Middle frontal gyrus (tissue), 1 donor: ENCODE results near the gene THEM5.
"Not testable (repeated sequence)": the region's sequence is repeated elsewhere in the genome, so short reads cannot be mapped to it uniquely, and the experiment has no call there.

Experiments
- DNase-seq: peaks from one replicate; pipeline ENCODE4 v3.0.0-alpha.2; 2015; ENCODE audit warnings: low spot score; ENCODE audit errors: extremely low spot score

THEM5 gene

DNA sequence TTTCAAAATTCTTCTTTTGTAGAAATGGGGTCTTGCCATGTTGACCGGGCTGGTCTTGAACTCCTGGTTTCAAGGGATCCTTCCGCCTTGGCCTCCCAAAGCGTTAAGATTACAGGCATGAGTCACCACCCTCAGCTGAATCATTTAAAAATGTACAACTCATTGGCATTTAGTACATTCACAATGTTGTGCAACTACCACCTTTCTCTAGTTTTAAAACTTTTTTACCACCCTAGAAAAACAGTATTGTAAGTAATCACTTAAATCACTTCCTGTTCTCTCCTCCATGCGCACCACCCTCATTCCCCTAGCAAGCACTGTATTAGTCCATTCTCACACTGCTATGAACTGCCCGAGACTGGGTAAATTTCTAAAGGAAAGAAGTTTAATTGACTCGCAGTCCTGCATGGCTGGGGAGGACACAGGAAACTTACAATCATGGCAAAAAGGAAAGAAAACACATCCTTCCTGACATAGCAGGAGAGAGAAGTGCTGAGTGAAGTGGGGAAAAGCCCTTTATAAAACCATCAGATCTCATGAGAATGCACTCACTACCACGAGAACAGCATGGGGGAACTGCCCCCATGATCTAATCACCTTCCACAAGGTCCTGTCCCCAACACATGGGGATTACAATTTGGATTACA lies 14.4 kb upstream of the THEM5 start:
- no peak for DNase-seq

- no peak for DNase-seq
Measured at GRCh38 chr1:151867321-151867720, 13.8 kb upstream of the THEM5 start.

DNA sequence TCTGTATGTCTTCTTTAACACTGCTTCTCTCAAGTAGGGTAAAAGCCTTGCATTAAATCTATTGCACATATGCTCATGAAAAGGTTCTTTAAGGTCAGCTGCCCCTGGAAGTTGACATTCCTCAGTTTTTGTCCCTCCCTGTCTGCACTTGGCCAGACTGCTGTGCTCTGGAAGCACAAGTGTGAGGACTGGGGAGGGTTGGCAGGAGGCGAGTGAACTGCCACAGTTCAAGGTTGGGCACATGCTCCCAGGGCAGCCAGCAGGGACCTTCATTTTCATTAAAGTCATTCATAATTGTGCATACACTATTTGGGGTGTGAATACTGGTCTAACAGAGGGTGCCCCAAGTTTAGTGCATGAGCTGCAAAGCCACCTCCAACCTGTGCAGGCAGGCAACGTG lies 10.9 kb upstream of the THEM5 start:
- no peak for DNase-seq

GRCh38 chr1:151862604-151863003 lies 9.1 kb upstream of the THEM5 start:
- no peak for DNase-seq

DNA sequence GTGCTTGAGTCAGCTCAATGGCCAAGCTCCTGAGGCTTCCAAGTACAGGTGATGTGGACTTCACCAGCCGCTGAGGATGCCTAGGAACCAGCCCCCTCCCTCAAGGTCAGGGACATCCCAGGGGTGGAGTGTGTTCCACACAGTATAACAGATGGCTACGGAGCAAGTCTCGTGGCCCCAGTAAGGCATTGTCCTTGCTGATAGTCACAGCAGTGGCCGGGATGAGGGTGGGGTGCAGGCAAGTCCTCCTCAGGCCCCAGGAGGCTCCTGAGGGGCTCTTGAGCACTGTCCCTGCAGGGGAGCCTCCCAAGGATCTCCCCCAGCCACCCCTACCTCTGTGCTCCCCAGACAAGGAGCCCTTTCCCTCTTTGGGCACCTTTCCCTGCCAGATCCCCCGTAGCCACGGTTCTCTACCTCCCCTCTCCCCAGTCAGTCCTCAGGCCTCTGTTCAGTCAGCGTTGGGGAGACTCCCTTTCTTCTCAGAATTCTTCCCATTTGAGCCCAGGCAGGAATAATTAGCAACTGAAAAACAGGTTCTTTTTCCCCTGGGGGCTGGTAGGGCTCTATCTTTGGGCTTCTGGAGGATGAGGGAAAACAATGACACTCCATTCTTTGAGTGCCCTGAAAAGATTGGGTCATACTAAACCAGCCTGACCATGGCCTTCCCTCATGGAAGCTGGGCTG lies 7.1 kb upstream of the THEM5 start:
- DNase-seq = no peak

DNA sequence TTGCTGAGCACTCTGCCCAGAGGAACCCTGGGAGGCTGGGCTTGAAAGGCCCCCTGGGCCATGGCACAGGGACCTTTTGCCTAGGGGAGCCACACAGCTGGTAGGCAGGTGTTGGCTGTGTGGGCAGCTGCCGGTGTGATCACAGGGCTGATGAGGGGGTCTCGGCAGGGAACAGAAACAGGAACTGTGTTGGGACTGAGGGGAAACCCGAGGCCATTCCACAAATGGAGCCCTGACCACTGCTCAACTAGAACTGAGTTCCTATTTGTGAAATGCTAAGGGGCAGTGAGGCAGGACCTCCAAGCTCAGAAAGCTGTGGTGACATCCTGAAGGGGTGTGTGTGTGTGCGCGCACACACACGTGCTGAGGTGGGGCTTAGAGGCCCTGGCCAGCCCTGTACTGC lies 6.4 kb upstream of the THEM5 start:
- DNase-seq = no peak

DNA sequence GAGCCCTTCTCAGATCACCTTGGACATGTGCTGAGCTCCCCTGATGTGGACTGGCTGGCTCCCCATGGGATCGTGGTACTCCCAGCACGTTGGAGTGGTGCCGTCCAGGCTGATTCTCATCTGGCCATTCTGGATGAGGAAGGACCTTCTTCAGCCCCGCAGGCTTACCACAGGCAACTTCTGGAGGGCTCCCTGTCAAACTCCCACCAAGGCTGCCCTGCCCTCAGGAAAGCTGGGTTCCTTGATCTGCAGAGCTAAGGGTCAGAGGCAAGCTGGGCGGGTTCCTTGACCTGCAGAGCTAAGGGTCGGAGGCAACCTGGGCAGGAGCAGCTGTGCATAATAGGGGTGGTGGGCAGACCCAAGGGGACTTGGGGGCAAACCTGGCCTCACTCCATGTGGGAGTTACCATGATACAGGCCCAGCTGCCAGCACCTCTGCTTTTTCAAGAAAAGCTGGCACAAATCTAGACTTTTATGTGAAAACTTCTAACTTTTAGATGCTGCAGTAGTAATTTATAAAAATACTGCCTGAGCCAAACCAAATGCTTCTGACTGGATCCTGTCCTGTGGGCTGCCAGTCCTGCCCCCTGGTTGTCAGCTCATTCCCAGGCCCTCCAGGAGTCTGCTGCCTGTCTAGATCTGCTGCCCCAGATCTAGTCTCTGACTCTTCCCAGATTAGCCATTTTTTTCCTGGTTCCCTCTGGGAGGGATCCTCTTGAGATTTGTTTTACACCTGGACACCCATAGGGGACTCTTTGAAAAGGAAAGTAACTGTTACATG lies 5.6 kb upstream of the THEM5 start:
- DNase-seq = no peak

DNA sequence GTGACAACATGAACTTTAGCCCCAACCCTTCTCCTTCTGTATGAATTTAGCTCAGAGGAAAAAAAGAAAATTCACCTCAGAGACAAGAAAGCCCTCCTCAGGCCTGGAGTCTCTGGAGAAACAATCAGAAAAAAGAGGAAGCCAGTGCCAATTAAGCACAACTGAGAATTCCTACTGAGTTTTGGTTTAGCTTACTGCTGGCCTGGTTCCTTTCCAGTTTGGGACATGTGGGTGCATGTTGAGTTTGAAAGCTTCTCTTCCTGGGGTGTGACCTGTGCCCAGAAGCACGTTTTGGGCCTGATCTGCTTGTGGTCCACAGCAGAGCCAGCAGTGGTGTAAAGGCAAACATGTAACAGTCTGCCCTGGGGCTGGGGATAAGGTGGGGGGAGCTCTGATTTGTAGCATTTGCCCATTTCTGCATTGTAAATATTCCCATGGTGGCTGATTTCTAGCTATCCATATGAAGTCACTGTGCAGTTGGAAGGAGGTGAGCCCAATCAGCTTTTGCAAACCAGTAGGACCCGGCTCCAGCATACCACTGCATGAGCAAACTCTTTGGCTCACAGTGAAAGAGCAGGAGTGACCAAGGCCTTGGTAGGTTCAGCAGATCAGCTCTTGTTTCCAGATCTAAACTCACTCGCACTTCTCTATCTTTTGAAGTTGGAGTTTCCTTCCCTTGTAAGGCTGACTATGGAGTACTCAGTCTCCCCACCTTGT lies 4.7 kb upstream of the THEM5 start:
- DNase-seq = no peak

- no peak for DNase-seq
Measured at GRCh38 chr1:151855933-151856332, 2.4 kb upstream of the THEM5 start.

DNA sequence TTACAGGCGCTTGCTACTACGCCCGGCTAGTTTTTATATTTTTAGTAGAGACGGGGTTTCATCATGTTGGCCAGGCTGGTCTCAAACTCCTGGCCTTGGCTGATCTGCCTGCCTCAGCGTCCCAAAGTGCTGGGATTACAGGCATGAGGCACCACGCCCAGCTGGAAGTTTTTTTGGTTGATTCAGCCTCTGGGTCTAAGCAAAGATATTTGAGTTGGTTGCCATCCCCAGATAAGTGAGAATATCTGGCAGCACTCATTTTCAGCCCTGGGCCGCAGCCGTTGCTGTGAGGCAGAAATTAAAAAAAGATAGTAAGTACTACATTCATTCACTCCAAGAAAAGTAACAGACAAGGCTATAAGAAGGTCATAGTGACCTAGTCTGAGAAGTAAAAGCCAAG lies 2.0 kb upstream of the THEM5 start:
- not testable (repeated sequence) for DNase-seq

- no peak for DNase-seq
Measured at GRCh38 chr1:151854658-151855057, 1.1 kb upstream of the THEM5 start.

- no peak for DNase-seq
Measured at GRCh38 chr1:151852733-151853132, 779 bp downstream of the THEM5 start.

- DNase-seq = no peak
Measured at GRCh38 chr1:151851886-151852285, 1.6 kb downstream of the THEM5 start.

DNA sequence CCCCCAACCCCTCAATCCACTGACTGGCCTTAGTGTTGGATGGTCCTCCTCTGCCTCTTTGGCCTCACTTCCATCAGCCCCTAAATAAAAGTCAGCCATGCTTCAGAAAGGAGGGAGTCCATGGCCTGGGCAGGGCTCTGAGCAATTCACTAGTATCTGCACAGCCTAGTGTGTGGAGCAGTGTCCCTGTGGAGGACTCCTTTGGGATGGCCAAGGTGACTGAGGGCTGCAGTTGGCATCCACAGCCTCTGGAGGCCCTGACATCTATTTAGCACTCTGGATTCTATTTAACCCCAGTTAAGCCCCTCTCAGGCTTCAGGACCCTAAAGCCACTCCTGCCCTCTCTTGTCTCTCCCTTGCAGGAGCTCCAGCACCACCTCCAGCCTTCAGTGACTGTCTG lies 3.6 kb downstream of the THEM5 start:
- DNase-seq = no peak

GRCh38 chr1:151849126-151849525 lies 4.4 kb downstream of the THEM5 start:
- no peak for DNase-seq

- DNase-seq = no peak
Measured at GRCh38 chr1:151847867-151848596, 5.5 kb downstream of the THEM5 start.

DNA sequence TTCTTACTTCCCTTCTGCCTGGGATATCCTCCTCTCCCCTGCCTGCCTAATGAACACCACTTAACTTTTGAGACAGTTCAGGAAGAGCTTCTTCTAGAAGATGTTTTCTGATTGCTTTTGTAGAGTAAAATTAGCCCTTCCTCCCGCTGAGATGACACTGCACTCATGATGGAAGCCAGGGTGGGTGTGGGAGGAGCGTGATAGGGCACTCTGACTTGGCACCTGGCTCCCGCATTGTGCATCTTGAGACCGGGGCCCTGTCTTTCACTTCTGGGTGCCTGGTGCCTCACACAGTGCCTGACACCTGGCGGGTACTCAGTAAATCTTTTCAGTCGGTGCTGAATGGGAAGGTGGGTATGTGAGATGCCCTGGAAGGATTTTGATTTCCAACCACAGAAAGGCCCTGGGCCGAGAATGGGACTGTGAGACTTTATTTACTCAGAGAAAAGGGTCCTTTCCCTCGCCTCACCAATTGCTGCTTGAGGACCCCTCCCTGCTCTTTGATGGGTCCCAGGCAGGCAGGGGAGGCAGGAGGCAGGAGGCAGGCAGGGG lies 6.8 kb downstream of the THEM5 start:
- DNase-seq = no peak

GRCh38 chr1:151846062-151846568 lies 7.4 kb downstream of the THEM5 start:
- DNase-seq = no peak

- DNase-seq = no peak
Measured at GRCh38 chr1:151843398-151843797, 10.1 kb downstream of the THEM5 start.

DNA sequence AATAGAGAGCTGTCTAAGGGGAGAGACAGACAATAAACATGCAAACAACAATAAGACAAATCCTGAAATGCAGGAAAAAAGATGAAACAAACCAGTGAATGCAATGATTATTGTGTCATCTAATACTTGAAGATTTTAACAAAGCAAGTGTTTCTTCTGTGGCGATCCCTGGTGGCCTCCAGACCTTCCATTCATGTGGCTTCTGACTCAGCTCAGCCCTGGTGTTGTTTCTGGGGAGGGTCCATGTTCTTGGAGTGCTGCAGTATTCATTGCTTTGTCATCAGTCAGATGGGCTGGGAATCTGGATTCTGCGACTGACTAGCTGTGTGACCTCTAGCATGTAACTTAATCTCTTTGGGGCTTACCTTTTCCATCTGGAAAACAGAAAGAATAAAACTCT lies 12.4 kb downstream of the THEM5 start:
- DNase-seq = no peak

GRCh38 chr1:151840421-151840820 lies 13.1 kb downstream of the THEM5 start:
- DNase-seq = no peak
